Nephron (organoid): ENCODE data around the gene IL1RN.

Experiments
- H3K27ac Mint-ChIP-seq, 3 experiments: 2 replicates each; pipeline ENCODE4 v1.8.0; 2020; ENCODE audit warnings: mixed read lengths in 3 of 3, mild to moderate bottlenecking in 2 of 3, moderate library complexity in 1 of 3
- H3K27me3 Mint-ChIP-seq: 2 replicates; pipeline ENCODE4 v1.8.0; 2021; ENCODE audit warnings: low read depth, mild to moderate bottlenecking, moderate library complexity, mixed read lengths
- H3K36me3 Mint-ChIP-seq: 2 replicates; pipeline ENCODE4 v1.8.0; 2020; ENCODE audit warnings: low read depth, mixed read lengths
- H3K4me1 Mint-ChIP-seq: 2 replicates; pipeline ENCODE4 v1.8.0; 2020; ENCODE audit warnings: mixed read lengths
- H3K4me3 Mint-ChIP-seq, 3 experiments: 2 replicates each; pipeline ENCODE4 v1.8.0; 2020; ENCODE audit warnings: mild to moderate bottlenecking in 3 of 3, mixed read lengths in 3 of 3, moderate library complexity in 2 of 3
- H3K9me3 Mint-ChIP-seq: 2 replicates; pipeline ENCODE4 v1.8.0; 2020; ENCODE audit warnings: mixed read lengths
- TF ChIP-seq, protein P1 (sequence below), 3 experiments: fragments of 200-600 bp; sonication (generic); IDR thresholded peaks; one replicate each; pipeline ENCODE4 v1.5.0; 2021; ENCODE audit warnings: antibody characterized with exemption in 3 of 3; ENCODE audit not compliant: unreplicated experiment in 3 of 3

Gene IL1RN

DNA sequence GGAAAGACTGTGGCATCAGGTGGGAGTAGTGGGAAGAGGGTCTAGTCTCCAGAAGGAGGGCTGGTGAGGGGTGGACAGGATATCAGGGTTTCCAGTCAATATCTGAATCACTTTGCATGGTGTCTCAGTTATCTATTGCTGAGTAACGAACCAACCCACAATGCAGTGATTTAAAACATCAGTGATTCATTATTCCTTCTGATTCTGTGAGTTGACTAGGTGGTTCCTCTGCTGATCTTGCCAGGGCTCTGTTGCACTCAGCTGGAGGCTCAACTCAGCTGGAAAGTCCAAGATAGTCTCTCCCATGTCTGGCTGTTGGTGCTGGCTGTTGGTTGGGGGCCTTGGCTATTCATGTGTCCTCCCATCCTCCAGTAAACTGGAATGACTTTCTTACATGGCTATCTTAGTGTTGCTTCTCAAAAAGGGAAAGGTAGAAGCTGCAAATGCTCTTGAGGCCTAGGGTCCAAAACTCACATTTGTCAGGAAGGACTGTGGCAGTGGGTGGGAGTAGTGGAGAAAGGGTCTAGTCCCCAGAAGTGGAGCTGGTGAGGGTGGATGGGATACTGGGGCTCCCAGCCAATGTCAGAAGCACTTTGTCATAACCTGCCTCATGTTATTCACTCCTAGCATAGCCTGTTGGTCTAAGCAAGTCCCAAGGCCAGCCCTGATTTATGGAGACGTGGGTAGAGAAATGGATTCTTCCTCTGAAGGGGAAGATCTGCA lies 45.7 kb upstream of the IL1RN start:
- Mint-ChIP-seq H3K9me3 (peaks cover 4% of the 10 kb centered on the region), H3K4me3 (no peak overlapping the region), H3K4me1 (peaks cover 8% of the 10 kb centered on the region), H3K27me3 (peaks cover 41% of the 10 kb centered on the region), H3K36me3 (no peaks in the 10 kb centered on the region), H3K27ac (no peak overlapping the region)
- TF ChIP-seq, protein P1, sequence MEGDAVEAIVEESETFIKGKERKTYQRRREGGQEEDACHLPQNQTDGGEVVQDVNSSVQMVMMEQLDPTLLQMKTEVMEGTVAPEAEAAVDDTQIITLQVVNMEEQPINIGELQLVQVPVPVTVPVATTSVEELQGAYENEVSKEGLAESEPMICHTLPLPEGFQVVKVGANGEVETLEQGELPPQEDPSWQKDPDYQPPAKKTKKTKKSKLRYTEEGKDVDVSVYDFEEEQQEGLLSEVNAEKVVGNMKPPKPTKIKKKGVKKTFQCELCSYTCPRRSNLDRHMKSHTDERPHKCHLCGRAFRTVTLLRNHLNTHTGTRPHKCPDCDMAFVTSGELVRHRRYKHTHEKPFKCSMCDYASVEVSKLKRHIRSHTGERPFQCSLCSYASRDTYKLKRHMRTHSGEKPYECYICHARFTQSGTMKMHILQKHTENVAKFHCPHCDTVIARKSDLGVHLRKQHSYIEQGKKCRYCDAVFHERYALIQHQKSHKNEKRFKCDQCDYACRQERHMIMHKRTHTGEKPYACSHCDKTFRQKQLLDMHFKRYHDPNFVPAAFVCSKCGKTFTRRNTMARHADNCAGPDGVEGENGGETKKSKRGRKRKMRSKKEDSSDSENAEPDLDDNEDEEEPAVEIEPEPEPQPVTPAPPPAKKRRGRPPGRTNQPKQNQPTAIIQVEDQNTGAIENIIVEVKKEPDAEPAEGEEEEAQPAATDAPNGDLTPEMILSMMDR (IDR thresholded peaks at IDR 0.05; ENCODE audit: unreplicated experiment in 3 of 3), result no peak

DNA sequence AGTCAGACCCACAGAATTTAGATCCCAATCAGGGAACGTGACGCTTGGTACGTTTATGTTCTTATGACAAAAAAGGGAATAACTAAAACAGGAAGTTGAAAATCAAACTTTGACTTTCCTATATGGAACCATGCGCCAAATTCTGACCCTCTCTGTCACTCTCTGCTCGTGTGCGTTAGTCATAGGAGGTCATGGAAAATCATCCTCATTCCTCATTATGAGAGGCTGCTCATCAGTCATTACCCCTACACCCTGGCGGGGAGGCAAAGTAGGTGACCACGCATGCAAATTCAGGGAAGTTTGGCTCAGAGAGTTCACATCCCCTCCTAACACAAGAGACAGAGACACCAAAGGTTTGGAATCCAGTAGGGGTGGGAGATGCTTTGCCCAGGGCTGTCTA lies 44.1 kb upstream of the IL1RN start:
- no peaks in the 10 kb centered on the region for H3K36me3 Mint-ChIP-seq
- no peak overlapping the region for H3K4me3 Mint-ChIP-seq
- TF ChIP-seq, protein P1 (IDR thresholded peaks at IDR 0.05; ENCODE audit: unreplicated experiment in 3 of 3), result no peak
- no peak overlapping the region for H3K27ac Mint-ChIP-seq
- peaks cover 38% of the 10 kb centered on the region for H3K27me3 Mint-ChIP-seq
- H3K9me3 Mint-ChIP-seq, result peaks cover 4% of the 10 kb centered on the region
- peaks cover 8% of the 10 kb centered on the region for H3K4me1 Mint-ChIP-seq

- Mint-ChIP-seq H3K27ac (no peak overlapping the region), H3K27me3 (peaks cover 36% of the 10 kb centered on the region), H3K4me1 (no peaks in the 10 kb centered on the region), H3K9me3 (peaks cover 4% of the 10 kb centered on the region), H3K4me3 (no peak overlapping the region), H3K36me3 (no peaks in the 10 kb centered on the region)
- TF ChIP-seq, protein P1 (IDR thresholded peaks at IDR 0.05; ENCODE audit: unreplicated experiment in 3 of 3), result peak; percentile 19 to 30 (median 27)
Measured at GRCh38 chr2:113084249-113085000, 43.0 kb upstream of the IL1RN start.

DNA sequence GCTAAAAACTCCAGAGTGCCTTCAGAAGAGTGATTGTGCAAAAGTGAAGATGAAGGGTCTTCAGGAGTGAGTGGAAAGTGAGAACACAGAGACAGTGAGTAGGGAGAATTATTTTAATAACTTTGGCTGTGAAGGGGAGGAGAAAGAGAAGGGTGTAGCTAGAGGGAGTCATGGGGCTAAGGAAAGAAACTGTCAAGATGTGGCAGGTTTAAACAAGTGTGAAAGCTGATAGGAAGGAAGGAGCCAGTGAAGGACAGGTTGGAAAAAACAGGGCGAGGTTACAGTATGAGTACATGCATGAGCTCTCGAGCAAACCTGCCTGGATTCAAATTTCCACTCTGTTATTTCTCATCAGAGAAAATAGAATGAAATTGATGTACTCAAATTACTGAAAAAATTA lies 41.9 kb upstream of the IL1RN start:
- Mint-ChIP-seq H3K27me3 (peaks cover 28% of the 10 kb centered on the region), H3K9me3 (peaks cover 4% of the 10 kb centered on the region), H3K4me1 (no peaks in the 10 kb centered on the region), H3K4me3 (no peak overlapping the region), H3K27ac (no peak overlapping the region), H3K36me3 (no peaks in the 10 kb centered on the region)
- TF ChIP-seq, protein P1 (IDR thresholded peaks at IDR 0.05; ENCODE audit: unreplicated experiment in 3 of 3), result no peak

GRCh38 chr2:113088213-113088992 lies 39.0 kb upstream of the IL1RN start:
- Mint-ChIP-seq H3K4me3 (no peak overlapping the region), H3K4me1 (no peaks in the 10 kb centered on the region), H3K27ac (no peak overlapping the region), H3K9me3 (peaks cover 4% of the 10 kb centered on the region), H3K36me3 (no peaks in the 10 kb centered on the region), H3K27me3 (peaks cover 14% of the 10 kb centered on the region)
- TF ChIP-seq, protein P1 (IDR thresholded peaks at IDR 0.05; ENCODE audit: unreplicated experiment in 3 of 3), result no peak
